ENCODE measurements around the gene EXD1. TPM values are rescaled to one million over a fixed set of nuclear protein-coding genes. Genes with fewer than 3 reads are reported as not detected.

The EXD1 gene
- total RNA-seq, 1 experiment from 2014 or later, result not detected

- Histone ChIP-seq H3K27ac (ENCODE audit: low read depth, low read length) (no peak overlapping the region), H3K4me1 (ENCODE audit: control insufficient read depth in 1 of 2, insufficient read depth in 2 of 2, low read length in 2 of 2) (no peaks in the 10 kb centered on the region), H3K27me3 (ENCODE audit: insufficient read depth, low read length) (no peaks in the 10 kb centered on the region), H2AFZ (ENCODE audit: low read depth, low read length, poor library complexity, severe bottlenecking) (no peak overlapping the region), H3K4me2 (ENCODE audit: low read length) (no peak overlapping the region), H3K9ac (ENCODE audit: low read length) (no peak overlapping the region), H4K20me1 (ENCODE audit: insufficient read depth) (no peaks in the 10 kb centered on the region), H3K4me3 (replicated peaks in 1 of 2; ENCODE audit: low read depth in 1 of 2, low read length in 2 of 2) (no peak overlapping the region), H3K79me2 (ENCODE audit: insufficient read depth, low read length) (no peaks in the 10 kb centered on the region), H3K9me3 (ENCODE audit: control insufficient read depth in 1 of 2, insufficient read depth in 1 of 2, low read depth in 1 of 2, low read length in 2 of 2) (no peaks in the 10 kb centered on the region), H3K36me3 (ENCODE audit: control insufficient read depth in 1 of 2, insufficient read depth in 2 of 2, low read length in 2 of 2) (peaks cover 0 to 6% of the 10 kb centered on the region in 2 experiments; a peak in 2 of 4 replicates), H3K9me2 (ENCODE audit: insufficient read depth) (no peaks in the 10 kb centered on the region)
- intact Hi-C loops (cut with micrococcal nuclease), result no loop called here
- DNase-seq (ENCODE audit: low read depth, low spot score) (no peak), ATAC-seq (no peak)
- TF ChIP-seq SIN3A (IDR thresholded peaks at IDR 0.05; ENCODE audit: low read depth), result no peak
- TF ChIP-seq RAD21 (IDR thresholded peaks at IDR 0.05; ENCODE audit: low read depth), result no peak
- TF ChIP-seq EZH2 (IDR thresholded peaks at IDR 0.05), result no peak
- no peak for TF ChIP-seq ZNF274 (IDR thresholded peaks at IDR 0.05; ENCODE audit: low read depth, low read length)
- TF ChIP-seq FOSL1 (IDR thresholded peaks at IDR 0.05; ENCODE audit: low read depth), result no peak
- CTCF ChIA-PET, result no interaction called here
- BruUV-seq (replicated peaks), result no TSS peak
- RAD21 ChIA-PET (ENCODE audit: low non-redundant PET in 1 of 2, low total read pairs in 2 of 2, uncharacterized antibody in 2 of 2, unreplicated experiment in 2 of 2), result no interaction called here
- POLR2A ChIA-PET, result no interaction called here
Observed at GRCh38 chr15:41269887-41270286, 39.3 kb upstream of the EXD1 start.

DNA sequence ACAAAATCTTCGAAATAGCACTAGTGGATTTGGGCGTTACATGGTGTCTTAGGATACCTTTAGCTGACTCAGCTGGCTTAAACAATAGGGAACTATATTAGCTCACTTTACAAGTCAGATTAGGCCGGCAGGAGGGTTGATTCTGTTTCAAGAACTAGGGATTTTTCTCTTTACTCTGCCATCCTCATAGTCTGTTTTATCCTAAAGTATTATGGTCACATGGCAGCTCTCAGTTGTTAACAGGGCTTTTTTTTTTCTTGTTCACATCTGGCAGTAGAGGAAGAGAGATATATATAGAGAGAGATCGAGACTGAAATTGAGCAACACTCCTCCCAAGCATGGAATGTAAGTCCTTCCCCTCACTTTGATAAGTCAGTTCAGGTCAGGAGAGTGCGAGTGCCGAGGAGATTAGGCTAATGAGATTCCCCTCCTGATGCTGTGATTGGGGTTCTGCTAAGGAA lies 33.4 kb upstream of the EXD1 start:
- peaks cover 13 to 14% of the 10 kb centered on the region in 2 experiments for H3K36me3 ChIP-seq (ENCODE audit: control insufficient read depth in 1 of 2, insufficient read depth in 2 of 2, low read length in 2 of 2)
- no peaks in the 10 kb centered on the region for H3K79me2 ChIP-seq (ENCODE audit: insufficient read depth, low read length)
- DNase-seq (ENCODE audit: low read depth, low spot score) (no peak), ATAC-seq (no peak)
- H3K4me3 ChIP-seq (replicated peaks in 1 of 2; ENCODE audit: low read depth in 1 of 2, low read length in 2 of 2), result no peak overlapping the region
- H3K27me3 ChIP-seq (ENCODE audit: insufficient read depth, low read length), result no peaks in the 10 kb centered on the region
- CTCF ChIA-PET, result no interaction called here
- intact Hi-C loops (cut with micrococcal nuclease), result no loop called here
- RAD21 ChIA-PET (ENCODE audit: low non-redundant PET in 1 of 2, low total read pairs in 2 of 2, uncharacterized antibody in 2 of 2, unreplicated experiment in 2 of 2), result no interaction called here
- TF ChIP-seq POLR2AphosphoS5 (IDR thresholded peaks at IDR 0.05; ENCODE audit: low read depth, low read length), result no peak
- TF ChIP-seq EZH2phosphoT487 (IDR thresholded peaks at IDR 0.05; ENCODE audit: borderline replicate concordance), result no peak
- no peak for TF ChIP-seq CEBPB (IDR thresholded peaks at IDR 0.05; ENCODE audit: low read depth)
- TF ChIP-seq, protein P1, sequence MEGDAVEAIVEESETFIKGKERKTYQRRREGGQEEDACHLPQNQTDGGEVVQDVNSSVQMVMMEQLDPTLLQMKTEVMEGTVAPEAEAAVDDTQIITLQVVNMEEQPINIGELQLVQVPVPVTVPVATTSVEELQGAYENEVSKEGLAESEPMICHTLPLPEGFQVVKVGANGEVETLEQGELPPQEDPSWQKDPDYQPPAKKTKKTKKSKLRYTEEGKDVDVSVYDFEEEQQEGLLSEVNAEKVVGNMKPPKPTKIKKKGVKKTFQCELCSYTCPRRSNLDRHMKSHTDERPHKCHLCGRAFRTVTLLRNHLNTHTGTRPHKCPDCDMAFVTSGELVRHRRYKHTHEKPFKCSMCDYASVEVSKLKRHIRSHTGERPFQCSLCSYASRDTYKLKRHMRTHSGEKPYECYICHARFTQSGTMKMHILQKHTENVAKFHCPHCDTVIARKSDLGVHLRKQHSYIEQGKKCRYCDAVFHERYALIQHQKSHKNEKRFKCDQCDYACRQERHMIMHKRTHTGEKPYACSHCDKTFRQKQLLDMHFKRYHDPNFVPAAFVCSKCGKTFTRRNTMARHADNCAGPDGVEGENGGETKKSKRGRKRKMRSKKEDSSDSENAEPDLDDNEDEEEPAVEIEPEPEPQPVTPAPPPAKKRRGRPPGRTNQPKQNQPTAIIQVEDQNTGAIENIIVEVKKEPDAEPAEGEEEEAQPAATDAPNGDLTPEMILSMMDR (IDR thresholded peaks at IDR 0.05 in 2 of 3, conservative IDR thresholded peaks at IDR 0.05 in 1 of 3; ENCODE audit: borderline replicate concordance in 1 of 3, insufficient read depth in 1 of 3, low read depth in 2 of 3, low read length in 2 of 3), result no peak
- TF ChIP-seq EZH2 (IDR thresholded peaks at IDR 0.05), result no peak
- no peak for TF ChIP-seq RAD21 (IDR thresholded peaks at IDR 0.05; ENCODE audit: low read depth)
- no peak for TF ChIP-seq MAX (IDR thresholded peaks at IDR 0.05)
- TF ChIP-seq EGR1 (IDR thresholded peaks at IDR 0.05; ENCODE audit: low read depth), result no peak
- H3K9me2 ChIP-seq (ENCODE audit: insufficient read depth), result no peaks in the 10 kb centered on the region
- H3K9me3 ChIP-seq (ENCODE audit: control insufficient read depth in 1 of 2, insufficient read depth in 1 of 2, low read depth in 1 of 2, low read length in 2 of 2), result no peaks in the 10 kb centered on the region
- peaks cover 7 to 14% of the 10 kb centered on the region in 2 experiments for H3K4me1 ChIP-seq (ENCODE audit: control insufficient read depth in 1 of 2, insufficient read depth in 2 of 2, low read length in 2 of 2)
- BruUV-seq (replicated peaks), result no TSS peak
- H2AFZ ChIP-seq (ENCODE audit: low read depth, low read length, poor library complexity, severe bottlenecking), result no peak overlapping the region
- H4K20me1 ChIP-seq (ENCODE audit: insufficient read depth), result no peaks in the 10 kb centered on the region
- no peak overlapping the region for H3K4me2 ChIP-seq (ENCODE audit: low read length)
- no peak overlapping the region for H3K9ac ChIP-seq (ENCODE audit: low read length)
- H3K27ac ChIP-seq (ENCODE audit: low read depth, low read length), result no peak overlapping the region
- POLR2A ChIA-PET, result no interaction called here
